Activated effector memory CD4-positive, alpha-beta T cell treated with Interleukin-2 at 50 U/mL for 16 hours (primary cell): ENCODE results near the gene PINLYP.
"Not testable (repeated sequence)": the region's sequence is repeated elsewhere in the genome, so short reads cannot be mapped to it uniquely, and the experiment has no call there.

ENCODE experiments used
- DNase-seq: peaks from one replicate; pipeline ENCODE4 v3.0.0-alpha.2; 2020

Gene PINLYP

DNA sequence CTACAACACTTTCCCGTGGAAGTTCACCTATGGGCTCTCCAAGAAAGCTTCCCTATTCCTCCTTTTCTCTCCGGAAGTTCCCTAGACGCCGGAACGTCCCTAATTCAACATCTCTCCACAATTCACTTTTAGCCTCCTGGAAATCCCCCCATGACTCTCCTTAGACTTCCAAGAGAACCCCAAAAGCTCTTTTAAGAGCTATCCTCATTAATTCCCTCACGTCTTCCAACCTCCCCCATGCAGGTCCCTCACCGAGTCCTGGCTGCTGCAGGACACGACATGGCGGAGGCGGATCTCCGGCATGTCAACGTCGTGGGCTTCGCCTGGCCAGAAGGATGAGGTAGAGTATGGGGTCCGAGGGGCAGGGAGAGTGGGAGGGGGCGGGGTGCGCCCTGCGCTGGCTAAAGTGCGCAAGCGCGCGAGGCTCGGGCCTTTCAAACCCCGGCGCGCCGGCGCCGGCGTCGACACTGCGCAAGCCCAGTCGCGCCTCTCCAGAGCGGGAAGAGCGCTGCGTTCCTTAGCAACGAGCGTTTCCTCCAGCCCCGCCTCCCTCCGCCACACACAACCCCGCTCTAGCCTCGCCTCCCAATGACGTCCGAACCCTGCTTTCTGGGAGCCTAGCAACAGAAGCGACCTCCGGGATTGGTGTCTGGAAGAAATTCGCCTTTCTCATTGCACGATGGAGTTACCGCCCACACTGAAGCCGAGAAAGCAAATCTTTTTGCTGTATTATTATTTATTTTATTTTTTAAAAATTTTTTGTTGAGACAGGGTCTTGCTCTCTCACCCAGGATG lies at the start of gene PINLYP, which contains the start of gene XRCC1:
Gene PINLYP (plus strand): TSS at position 646 of the 795 bp plus-strand sequence. CDS start 1,391 bp downstream, outside the sequence.
Gene XRCC1 (minus strand): TSS at position 372 of the 795 bp plus-strand sequence. CDS start 69 bp downstream, at position 303.
- DNase-seq = peak; percentile 93

DNA sequence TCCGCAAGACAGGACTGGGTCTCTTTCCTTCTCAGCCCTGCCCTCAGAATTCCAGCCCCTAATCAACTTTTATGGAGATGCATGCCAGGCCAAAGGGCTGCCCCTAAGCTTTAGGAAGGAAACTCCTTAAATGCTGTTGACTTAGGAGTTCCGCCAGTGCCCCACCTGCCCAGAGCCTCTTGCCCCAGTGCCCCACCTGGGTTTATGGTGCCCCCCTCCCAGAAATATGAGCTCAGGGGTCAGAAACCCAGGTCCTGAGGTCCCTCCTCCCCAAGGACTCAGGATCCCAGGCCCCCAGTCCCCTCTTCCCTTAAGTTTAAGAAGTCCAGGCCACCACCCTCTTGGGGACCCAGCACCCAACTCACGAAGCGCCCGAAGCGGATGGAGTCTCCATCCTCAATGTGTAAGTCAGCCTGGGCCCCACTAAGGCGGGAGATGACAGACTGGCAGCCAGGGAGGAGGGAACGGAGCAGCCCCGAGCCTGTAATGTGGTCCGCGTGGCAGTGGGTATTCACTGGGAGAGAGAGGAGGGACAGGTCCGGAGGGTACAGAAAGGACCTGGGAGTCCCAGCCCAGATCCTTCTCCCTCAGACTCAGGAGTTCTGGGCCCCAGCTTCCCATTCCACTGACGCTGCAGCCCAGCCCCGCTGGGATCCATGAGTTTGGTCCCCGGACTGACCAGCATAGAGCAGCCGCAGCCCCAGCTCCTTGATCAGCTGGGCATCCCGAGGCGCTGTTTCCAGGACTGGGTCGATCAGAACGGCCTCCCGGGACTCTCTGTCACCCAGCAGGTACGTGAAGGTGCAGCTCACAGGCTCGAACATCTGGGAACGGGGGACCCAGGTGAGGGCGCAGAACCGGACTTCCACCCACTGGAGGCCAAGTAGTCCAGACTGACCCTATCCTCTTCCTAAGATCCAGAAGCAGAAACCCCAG lies 49.5 kb upstream of the PINLYP start:
- no peak for DNase-seq

DNA sequence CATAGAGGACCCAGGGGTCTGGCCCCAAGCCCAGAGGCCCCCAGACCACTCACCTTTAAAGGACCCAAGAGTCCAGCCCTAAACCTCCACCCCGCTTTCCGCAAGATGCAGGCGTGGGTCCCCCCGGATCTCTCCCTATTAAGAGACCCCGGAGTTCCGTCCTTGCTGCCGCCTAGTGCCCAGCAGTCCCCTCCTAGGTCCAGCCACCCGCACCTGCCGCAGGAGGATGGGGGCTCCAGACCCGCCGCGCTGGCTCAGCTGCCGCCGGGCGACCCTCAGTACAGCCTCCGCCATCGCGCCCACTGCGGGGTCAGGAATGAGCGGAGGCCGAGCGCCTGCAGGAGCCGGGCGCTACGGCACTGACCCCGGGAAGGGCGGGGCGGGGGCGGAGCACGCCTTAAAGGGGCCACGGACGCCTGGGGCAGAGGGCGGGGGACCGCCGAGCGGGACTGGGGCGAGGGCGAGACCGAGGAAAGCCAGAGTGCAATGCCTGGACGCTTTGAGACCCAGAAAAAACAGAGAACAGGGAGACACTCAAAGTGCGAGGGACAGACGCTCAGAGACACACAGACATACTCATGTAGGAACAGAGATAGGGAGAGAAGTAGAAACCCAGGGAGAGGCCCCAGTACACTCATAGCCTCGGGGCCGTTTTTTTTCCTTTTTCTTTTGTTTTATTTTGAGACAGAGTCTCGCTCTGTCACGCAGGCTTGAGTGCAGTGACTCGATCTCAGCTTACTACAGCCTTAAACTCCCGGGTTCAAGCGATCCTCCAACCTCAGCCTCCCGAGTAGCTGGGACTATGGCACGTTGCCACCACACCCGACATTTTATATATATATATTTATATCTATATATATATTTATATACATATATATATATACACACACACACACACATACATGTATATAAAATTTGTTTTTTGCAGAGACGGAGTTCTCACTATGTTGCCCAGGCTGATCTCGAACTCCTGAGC lies 48.4 kb upstream of the PINLYP start, which contains the start of gene ETHE1:
Gene ETHE1 (minus strand): TSS at position 318 of the 976 bp plus-strand sequence. CDS start 24 bp downstream, at position 294.
- DNase-seq = peak; percentile 68

DNA sequence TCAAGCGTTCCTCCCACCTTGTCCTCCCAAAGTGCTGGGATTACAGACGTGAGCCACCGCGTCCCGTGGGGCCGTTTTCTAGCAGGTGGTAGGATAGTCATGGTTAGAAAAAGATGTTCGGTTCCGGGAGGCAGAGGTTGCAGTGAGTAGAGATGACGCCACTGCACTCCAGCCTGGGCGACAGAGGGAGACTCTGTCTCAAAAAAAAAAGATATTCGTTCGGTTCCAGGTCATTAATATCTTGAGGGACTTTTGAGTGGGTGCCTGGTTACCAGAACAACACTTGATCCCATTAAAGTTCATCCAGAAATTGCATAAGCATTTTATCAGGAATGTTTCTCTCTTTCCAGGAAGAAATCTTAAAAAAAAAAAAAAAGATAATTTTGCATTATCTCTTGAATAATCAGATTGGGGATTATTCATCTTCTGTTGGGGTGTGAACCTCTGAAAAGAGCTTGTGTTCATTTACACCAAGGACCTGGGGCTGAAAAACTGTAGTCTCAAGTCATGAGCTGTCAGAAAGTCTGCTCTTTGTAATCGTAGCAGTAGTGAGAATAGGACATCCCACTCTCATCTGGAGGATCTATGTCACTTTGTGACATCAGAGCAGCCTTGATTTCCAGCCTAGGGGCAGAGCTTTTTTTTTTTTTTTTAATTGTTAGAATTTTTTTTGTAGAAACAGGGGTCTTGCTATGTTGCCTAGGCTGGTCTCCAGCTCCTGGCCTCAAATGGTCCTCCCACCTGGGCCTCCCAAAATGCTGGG lies 47.6 kb upstream of the PINLYP start:
- DNase-seq = no peak

DNA sequence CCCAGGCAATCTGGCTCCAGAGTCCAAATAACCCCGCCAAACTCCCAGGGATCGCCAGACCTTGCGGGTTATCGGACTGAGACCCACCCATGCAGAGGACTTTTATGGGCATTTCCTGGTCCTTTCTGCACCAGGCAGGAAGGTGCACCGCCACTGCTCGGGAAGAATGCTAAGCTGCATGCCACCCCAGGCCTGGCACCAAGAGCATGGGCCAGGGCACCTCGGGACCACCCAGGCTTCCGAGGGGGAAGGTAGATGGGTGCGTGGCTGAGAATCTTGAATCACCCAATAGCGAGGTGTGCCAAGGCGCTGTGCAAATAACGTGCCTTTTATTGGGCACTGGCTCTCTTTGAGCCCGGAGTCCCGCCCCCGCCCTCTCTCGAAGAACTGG lies 43.0 kb upstream of the PINLYP start:
- DNase-seq = no peak

DNA sequence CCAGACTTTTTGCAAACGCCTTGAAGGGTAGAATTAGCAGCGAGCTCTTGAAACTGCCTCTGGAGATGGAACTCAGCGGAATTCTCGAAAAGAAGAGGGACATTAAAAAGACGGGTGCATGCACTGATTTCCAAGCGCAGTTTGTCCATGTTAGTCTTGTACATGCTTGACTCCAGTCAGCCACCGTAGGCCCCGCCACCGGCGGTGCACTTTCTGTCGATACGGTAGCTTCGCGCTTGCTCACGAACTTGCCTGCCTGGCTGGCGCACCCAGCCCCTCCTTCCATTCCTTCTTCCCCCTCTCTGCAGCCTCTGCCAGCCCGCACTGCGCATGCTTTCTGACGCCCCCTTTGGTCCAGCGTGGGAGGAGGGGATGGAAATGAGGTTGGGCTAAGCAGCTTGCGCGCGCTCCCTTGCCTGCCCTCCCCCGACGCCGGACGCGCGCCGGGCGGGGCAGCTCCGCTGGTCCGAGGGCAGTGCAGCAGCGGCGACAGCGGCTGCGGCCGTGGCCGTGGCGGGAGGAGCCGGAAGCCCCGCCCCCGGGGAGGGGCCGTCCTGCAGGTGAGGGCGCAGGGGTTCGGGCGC lies 42.5 kb upstream of the PINLYP start, which contains the start of gene ZNF575:
Gene ZNF575 (plus strand): TSS at position 227 of the 584 bp plus-strand sequence. CDS start 1,235 bp downstream, outside the sequence.
- DNase-seq = peak; percentile 74

DNA sequence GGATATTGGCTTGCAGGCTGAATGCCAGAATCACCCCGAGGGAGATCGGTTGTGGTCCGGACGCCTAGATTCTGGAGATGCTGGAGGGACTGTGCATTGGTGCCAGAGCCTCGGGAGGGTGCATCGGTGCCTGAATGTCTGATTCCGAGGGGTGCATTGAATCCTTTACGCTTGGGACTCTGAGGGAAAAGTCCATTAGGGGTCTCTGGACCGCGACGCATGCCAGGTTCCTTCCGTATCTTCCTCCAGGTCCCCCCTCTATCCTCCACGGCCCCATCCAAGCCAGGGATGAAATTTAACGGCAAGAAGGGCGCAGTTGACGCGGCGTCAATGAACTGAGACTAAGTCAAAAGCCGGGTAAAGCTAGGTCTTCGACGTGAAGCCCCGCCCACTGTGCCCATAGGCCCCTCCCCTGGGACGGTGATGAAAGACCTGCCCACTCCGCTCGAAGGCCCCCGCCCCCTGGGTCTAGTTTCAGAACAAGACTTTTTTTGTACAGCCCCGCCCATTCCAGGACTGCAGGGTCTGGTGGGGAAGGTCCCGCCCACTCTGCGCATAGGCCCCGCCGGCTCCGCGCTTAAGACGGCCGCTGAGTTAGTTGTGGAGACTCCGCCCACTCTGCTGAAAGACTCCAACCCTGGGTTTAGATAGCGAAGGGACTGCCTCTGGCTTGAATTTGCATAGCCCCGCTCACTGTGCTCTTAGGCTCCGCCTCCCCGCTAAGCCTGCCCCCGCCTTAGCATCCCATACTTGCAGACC lies 41.9 kb upstream of the PINLYP start:
- peak; percentile 80 for DNase-seq

DNA sequence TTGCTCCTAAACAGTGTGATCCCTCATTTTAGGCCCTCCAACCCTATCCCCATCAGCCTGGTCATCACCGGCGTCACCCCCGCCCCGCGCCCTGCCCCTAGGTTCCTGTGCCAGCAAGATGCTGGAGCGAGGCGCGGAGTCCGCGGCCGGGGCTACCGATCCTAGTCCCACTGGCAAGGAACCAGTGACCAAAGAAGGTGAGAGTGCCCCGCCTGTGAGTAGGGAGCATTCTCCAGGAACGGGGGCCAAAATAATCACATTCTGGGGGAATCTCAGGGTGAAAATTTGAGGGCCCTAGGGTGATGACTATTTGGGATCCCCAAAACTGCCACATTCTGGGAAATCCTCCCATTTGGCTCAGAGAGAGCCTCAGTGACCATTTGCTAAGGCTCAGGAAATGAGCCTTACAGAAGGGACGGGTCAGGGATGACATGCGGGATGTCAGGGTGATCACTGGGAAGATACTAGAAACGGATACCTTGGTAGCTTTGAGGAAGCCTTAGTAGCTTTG lies 41.2 kb upstream of the PINLYP start:
- DNase-seq = no peak

DNA sequence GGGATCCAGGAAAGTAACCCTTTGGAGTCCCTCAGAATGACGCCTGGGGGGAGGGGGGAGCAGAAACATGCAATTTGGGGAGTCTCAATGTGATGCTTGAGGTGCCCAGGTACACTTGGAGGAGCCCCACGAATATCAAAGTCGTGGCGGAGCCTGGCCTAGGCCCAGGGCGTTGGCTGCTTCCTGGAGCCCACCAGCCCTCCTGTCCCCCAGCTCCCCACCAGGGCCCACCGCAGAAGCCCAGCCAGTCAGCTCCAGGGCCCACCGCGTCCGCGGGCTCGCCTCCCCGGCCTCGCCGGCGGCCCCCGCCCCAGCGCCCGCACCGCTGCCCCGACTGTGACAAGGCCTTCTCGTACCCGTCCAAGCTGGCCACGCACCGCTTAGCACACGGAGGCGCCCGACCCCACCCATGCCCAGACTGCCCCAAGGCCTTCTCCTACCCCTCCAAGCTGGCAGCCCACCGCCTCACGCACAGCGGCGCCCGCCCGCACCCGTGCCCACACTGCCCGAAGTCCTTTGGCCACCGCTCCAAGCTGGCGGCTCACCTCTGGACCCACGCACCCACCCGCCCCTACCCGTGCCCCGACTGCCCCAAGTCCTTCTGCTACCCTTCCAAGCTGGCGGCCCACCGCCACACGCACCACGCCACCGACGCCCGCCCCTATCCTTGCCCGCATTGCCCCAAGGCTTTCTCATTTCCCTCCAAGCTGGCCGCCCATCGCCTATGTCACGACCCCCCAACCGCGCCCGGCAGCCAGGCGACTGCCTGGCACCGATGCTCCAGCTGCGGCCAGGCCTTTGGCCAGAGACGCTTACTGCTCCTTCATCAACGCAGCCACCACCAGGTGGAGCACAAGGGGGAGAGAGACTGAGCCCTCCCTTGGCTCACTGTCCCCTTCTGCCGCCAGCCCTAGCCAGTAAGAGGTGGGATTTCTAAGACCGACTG lies 40.5 kb upstream of the PINLYP start:
- no peak for DNase-seq

DNA sequence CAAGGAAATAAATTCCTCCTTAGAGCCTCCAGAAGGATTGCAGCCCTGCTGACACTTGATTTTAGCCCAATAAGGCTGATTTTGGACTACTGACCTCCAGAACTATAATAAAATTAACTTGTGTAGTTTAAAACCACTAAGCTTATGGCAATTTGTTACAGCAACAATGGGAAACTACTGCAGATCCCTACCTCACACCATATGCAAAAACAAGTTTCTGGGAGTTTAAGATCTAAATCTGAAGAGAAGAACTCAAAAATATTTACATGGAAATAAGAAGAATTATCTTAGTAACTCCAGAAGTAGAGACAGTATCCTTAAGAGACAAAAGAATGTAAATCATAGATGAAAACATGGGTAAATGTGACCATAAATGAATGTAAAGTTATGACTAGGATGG lies 36.7 kb upstream of the PINLYP start:
- no peak for DNase-seq

DNA sequence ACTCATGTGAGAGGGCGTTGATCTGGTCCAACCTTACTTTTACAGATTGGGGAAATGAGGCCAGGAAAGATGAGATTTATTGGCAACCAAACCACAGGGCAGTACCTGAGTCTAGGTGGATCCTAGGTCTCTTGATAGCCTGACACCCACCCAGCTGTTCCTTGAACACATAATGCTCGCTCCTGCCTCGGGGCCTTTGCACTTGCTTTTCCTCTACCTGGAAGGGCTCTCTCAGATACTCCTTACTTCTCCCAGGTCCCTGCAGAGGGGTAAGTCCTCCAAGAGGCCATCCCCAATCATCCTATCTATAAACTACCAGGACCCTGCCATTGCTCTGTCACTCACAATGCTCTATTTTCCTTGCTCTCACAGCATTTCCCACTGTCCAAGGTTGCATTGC lies 35.2 kb upstream of the PINLYP start:
- DNase-seq = no peak

DNA sequence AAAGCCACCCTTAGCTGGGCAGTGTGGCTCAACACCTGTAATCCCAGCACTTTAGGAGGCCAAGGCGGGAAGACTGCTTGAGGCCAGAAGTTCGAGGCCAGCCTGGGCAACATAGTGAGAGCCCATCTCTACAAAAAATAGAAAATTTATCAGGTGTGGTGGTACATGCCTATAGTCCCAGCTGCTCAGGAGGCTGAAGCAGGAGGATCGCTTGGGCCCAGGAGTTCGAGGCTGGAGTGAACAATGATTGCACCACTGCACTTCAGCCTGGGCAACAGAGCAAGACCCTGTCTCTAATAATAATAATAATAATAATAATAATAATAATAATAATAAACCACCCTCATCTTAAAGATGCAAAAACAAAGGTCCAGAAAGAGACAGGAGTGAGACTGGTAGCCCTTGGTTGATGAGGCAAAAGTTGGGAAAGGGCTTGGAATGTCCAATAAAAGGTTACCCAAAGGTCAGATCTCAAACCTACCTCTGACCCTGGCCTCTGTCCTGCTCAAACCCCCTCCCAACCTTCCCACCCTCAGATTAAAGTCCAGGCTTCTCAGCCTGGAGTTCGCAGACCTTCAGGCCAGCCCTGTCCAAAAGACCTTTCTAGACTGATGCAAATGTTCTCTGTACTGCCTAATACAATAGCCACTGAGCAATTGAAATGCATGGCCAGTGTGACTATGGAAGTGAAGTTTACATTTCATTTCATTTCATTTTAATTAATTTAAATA lies 33.5 kb upstream of the PINLYP start:
- no peak for DNase-seq

DNA sequence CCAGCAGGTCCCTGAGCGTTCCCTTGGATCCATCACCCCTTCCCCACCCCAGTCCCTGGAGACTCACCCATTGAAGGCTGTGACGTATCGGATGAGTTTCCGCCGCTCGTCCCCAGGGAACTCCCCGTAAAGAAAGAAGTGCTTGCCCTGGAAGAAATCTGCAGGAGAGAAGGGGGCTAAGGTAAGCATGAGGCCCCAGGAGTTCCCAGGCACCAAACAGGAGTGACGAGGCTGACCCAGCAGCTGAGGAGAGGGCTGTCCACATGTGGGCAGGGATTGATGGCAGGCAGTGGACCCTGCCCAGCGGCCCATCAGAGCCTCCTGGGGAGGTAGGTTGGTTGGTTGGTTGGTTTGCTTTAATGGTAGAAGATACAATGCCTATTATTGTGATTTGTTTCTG lies 31.5 kb upstream of the PINLYP start:
- no peak for DNase-seq

DNA sequence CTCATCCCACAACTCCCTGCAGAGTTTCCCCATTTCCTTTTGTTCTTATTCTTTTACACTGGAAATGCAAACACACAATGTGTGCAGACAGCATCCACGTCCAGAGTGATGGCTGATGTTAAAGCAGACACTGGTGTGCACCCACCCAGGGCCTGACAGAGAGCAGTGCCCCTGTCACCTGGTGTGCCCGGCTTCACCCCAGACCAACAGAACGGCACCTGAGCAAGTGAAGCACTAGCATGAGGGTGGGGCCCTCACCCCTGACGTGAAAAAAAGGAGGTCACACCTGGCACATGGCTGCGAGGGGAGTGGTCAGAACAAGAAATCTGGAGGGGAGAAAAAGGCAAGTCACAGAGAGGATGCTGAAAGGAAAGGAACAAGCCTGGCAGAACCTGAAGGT lies 30.3 kb upstream of the PINLYP start:
- DNase-seq = no peak

DNA sequence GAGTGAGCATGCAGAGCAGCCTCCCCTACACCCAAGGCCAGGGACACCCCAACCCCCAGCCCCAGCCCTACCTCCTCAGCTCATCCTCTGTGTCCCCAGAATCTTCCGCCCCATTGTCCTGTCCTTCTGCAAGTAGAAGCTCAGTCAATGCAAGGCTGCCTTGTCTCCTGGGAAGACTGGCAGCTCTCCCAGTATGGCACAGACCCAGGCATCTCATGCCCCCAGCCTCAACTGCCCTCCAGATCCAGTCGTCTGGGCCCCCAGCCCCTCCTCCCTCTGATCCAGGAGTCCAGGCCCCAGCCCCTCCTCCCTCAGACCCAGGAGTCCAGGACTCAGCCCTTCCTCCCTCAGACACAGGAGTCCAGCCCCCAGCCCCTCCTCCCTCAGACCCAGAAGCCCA lies 29.6 kb upstream of the PINLYP start:
- DNase-seq = no peak

DNA sequence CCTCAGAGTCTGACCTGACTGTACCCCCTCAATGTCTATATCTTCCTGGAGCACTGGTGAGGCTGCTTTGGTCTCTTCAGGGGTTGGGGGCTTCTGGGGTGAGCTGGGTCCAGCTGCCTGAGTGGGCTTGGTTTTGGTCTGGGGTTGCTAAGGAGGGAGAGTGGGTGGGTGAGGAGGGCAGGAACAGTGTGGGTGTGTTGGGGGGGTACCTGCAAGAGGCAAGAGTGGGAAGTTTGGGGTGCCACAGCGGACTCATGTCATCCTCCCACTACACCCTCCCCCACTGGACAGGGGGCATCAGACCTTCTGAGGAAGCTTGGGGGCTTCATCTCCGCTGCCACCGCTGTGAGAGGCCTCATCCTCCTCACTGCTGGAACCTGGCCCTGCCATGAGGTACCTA lies 29.0 kb upstream of the PINLYP start:
- DNase-seq = no peak

DNA sequence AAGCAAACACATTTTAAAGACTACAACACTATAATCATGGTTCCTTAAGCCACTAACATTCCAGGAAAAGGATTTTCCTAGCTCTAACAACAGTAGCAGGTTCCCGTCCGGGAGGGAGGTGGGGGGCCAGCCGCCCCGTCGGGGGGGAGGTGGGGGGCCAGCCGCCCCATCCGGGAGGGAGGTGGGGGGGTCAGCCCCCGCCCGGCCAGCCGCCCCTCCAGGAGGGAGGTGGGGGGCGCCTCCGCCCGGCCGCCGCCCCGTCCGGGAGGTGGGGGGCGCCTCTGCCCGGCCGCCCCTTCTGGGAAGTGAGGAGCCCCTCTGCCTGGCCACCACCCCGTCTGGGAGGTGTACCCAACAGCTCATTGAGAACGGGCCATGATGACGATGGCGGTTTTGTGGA lies 27.7 kb upstream of the PINLYP start:
- DNase-seq = not testable (repeated sequence)

DNA sequence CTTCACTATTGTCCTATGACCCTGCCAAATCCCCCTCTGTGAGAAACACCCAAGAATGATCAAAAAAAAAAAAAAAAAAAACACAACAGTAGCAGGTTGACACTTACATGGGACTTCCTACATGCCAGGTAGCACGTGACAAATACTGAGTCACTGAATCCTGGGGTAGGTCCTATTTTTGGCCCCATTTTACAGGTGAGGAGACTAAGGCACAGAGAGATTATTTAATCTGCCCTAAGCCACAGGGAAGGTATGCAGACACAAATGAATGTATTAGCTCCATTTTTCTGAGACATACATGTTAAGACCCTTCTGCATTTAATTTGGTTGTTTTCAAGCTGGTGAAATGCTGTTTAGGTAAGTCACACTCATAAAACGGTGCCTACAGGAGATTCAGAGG lies 26.9 kb upstream of the PINLYP start:
- no peak for DNase-seq
